Nephron progenitor cell (in vitro differentiated cells): Measurements from ENCODE around the gene ATG5.

Experiments
- DNase-seq: peaks from one replicate; pipeline ENCODE4 v3.0.0; 2021
- H3K27ac Mint-ChIP-seq: 2 replicates; pipeline ENCODE4 v1.8.0; 2021; ENCODE audit warnings: mild to moderate bottlenecking, moderate library complexity, mixed read lengths
- H3K27me3 Mint-ChIP-seq: 2 replicates; pipeline ENCODE4 v1.8.0; 2021; ENCODE audit warnings: mild to moderate bottlenecking, low read depth, mixed read lengths; ENCODE audit not compliant: poor library complexity
- H3K36me3 Mint-ChIP-seq: 2 replicates; pipeline ENCODE4 v1.8.0; 2021; ENCODE audit warnings: low read depth, mixed read lengths
- H3K4me1 Mint-ChIP-seq: 2 replicates; pipeline ENCODE4 v1.8.0; 2021; ENCODE audit warnings: mixed read lengths
- H3K4me3 Mint-ChIP-seq: 2 replicates; pipeline ENCODE4 v1.8.0; 2021; ENCODE audit warnings: mild to moderate bottlenecking, moderate library complexity, mixed read lengths
- H3K9me3 Mint-ChIP-seq: 2 replicates; pipeline ENCODE4 v1.8.0; 2021; ENCODE audit warnings: mild to moderate bottlenecking, moderate library complexity, mixed read lengths
- TF ChIP-seq, protein P1 (sequence below): fragments of 200-600 bp; sonication (generic); IDR thresholded peaks from 2 replicates; pipeline ENCODE4 v1.5.0; 2021; ENCODE audit warnings: antibody characterized with exemption

The ATG5 gene

GRCh38 chr6:106188104-106188794 is 137.3 kb downstream of the ATG5 start:
- no peaks in the 10 kb centered on the region for H3K9me3 Mint-ChIP-seq
- peaks cover 18% of the 10 kb centered on the region for H3K36me3 Mint-ChIP-seq
- no peak overlapping the region for H3K4me3 Mint-ChIP-seq
- DNase-seq = no peak
- no peaks in the 10 kb centered on the region for H3K27me3 Mint-ChIP-seq
- peaks cover 35% of the 10 kb centered on the region for H3K4me1 Mint-ChIP-seq
- TF ChIP-seq, protein P1, sequence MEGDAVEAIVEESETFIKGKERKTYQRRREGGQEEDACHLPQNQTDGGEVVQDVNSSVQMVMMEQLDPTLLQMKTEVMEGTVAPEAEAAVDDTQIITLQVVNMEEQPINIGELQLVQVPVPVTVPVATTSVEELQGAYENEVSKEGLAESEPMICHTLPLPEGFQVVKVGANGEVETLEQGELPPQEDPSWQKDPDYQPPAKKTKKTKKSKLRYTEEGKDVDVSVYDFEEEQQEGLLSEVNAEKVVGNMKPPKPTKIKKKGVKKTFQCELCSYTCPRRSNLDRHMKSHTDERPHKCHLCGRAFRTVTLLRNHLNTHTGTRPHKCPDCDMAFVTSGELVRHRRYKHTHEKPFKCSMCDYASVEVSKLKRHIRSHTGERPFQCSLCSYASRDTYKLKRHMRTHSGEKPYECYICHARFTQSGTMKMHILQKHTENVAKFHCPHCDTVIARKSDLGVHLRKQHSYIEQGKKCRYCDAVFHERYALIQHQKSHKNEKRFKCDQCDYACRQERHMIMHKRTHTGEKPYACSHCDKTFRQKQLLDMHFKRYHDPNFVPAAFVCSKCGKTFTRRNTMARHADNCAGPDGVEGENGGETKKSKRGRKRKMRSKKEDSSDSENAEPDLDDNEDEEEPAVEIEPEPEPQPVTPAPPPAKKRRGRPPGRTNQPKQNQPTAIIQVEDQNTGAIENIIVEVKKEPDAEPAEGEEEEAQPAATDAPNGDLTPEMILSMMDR = no peak
- peak overlapping the region; percentile 85 for H3K27ac Mint-ChIP-seq

DNA sequence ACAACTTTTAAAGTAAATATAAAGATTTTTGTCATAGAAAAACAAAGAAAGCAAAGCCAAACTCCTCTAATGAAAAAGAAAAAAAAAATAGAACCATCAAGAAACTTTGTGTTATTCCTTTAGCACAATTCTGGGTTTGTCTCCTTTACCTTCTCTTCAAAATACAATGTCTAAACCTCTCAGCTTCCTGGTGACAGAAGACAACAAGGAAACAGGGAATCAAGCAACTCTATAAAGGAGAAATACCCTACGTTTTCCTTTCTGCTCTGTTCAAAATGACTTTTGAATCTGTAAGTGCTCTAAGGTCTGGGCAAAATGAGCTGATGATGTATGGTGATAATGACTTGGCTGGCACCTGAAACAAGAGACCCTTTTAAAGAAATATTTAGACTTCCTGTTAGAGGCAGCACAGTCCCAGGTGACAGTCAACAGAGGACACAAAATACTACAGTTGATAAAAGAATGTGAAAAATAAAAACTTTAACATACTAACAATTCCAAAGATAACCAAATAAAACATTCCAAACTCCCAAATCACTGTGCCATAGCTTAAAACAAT is 138.1 kb downstream of the ATG5 start:
- peaks cover 18% of the 10 kb centered on the region for H3K36me3 Mint-ChIP-seq
- no peak overlapping the region for H3K4me3 Mint-ChIP-seq
- TF ChIP-seq, protein P1 = no peak
- no peak for DNase-seq
- peak overlapping the region; percentile 33 for H3K27ac Mint-ChIP-seq
- H3K9me3 Mint-ChIP-seq = no peaks in the 10 kb centered on the region
- H3K4me1 Mint-ChIP-seq = peaks cover 28% of the 10 kb centered on the region
- no peaks in the 10 kb centered on the region for H3K27me3 Mint-ChIP-seq

DNA sequence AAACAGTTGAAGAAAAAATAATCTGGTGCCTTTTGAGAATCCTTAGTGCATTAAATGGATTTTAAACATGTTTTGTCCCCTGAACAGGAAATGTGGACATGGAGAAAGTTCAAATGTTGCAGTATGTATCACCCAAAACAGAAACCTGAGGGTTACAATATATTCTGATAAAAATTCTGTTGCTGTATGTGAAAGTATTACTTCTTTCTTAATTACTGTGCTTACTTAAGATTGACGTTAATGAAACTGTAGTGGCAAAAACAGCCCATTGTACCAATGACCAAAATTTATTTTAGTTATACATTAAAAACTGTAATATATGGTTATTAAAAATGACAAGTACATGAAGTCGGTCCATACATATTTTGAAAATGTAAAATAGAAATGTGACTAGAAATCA is 138.8 kb downstream of the ATG5 start:
- H3K36me3 Mint-ChIP-seq = peaks cover 18% of the 10 kb centered on the region
- H3K27ac Mint-ChIP-seq = no peak overlapping the region
- no peaks in the 10 kb centered on the region for H3K9me3 Mint-ChIP-seq
- TF ChIP-seq, protein P1 = no peak
- no peaks in the 10 kb centered on the region for H3K27me3 Mint-ChIP-seq
- H3K4me1 Mint-ChIP-seq = peaks cover 27% of the 10 kb centered on the region
- no peak for DNase-seq
- no peak overlapping the region for H3K4me3 Mint-ChIP-seq

DNA sequence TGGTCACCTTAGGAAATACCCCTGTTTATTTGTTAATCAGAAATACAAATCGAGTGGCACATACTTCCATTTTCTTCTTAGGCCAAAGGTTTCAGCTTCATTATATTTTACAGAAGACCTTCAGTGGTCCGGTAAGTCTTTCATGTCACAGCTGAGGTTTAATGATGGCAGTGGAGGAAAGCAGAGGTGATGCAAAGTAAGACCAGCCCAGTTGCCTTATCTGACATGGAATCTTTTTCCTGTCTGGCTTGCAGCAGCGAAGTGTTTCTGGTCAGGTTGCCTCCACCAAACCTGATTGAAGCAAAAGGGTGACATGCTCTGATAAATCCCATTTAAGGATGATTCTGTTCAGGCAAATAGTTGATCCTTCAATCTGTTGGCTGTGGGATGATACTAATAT is 139.4 kb downstream of the ATG5 start:
- peaks cover 18% of the 10 kb centered on the region for H3K36me3 Mint-ChIP-seq
- no peaks in the 10 kb centered on the region for H3K27me3 Mint-ChIP-seq
- H3K27ac Mint-ChIP-seq = no peak overlapping the region
- TF ChIP-seq, protein P1 = no peak
- no peaks in the 10 kb centered on the region for H3K9me3 Mint-ChIP-seq
- H3K4me1 Mint-ChIP-seq = peaks cover 22% of the 10 kb centered on the region
- no peak overlapping the region for H3K4me3 Mint-ChIP-seq
- DNase-seq = no peak

GRCh38 chr6:106185615-106186014 is 139.9 kb downstream of the ATG5 start:
- peaks cover 18% of the 10 kb centered on the region for H3K36me3 Mint-ChIP-seq
- DNase-seq = no peak
- TF ChIP-seq, protein P1 = no peak
- H3K4me1 Mint-ChIP-seq = peaks cover 22% of the 10 kb centered on the region
- H3K9me3 Mint-ChIP-seq = no peaks in the 10 kb centered on the region
- no peaks in the 10 kb centered on the region for H3K27me3 Mint-ChIP-seq
- no peak overlapping the region for H3K27ac Mint-ChIP-seq
- no peak overlapping the region for H3K4me3 Mint-ChIP-seq

DNA sequence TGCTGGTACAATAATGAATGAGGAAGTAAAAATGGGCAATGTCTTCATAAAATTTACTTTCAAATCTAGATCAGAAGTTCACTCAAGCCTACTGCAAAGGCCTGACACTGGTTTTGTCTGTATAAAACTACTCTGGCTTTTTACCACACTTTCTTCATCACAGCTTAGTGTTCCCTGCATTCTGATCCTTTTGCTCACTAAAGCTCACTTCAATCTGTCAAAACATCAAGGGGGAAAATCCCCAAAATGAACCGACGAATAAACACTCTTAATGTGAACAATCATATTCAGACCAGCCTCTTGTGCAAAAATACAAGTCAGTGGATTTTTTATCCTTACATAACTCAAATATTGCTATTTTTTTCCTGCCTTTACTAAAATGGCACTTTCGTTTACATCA is 140.9 kb downstream of the ATG5 start:
- Mint-ChIP-seq H3K4me3 (no peak overlapping the region), H3K36me3 (peaks cover 11% of the 10 kb centered on the region), H3K9me3 (no peaks in the 10 kb centered on the region), H3K4me1 (peaks cover 22% of the 10 kb centered on the region), H3K27ac (no peak overlapping the region), H3K27me3 (no peaks in the 10 kb centered on the region)
- no peak for DNase-seq
- TF ChIP-seq, protein P1 = no peak
